HepG2 (cell line): ENCODE data around the gene ZBTB32. TPM values are rescaled to one million over a fixed set of nuclear protein-coding genes. Genes with fewer than 3 reads are reported as not detected.
A peak's percentile ranks its signal among the peaks of the same experiment; 100 is the strongest.

Source experiments
- BRD4 ChIP-seq: sonication (generic); formaldehyde crosslinking; IDR thresholded peaks from 2 replicates; pipeline ENCODE4 v1.4.0; 2020; ENCODE audit warnings: missing genetic modification reagents
- HBP1 ChIP-seq: IDR thresholded peaks from 2 replicates; pipeline ENCODE4 v1.6.1; 2016; ENCODE audit warnings: low read depth, control low read depth
- HDAC2 ChIP-seq: sonication (generic); formaldehyde crosslinking; IDR thresholded peaks from 2 replicates; pipeline ENCODE4 v1.4.0; 2020; ENCODE audit warnings: missing genetic modification reagents
- KLF6 ChIP-seq: IDR thresholded peaks from 2 replicates; pipeline ENCODE4 v1.8.0; 2016; ENCODE audit warnings: missing biosample characterization, missing genetic modification reagents
- NFAT5 ChIP-seq: sonication (generic); formaldehyde crosslinking; IDR thresholded peaks from 2 replicates; pipeline ENCODE4 v1.4.0; 2020; ENCODE audit warnings: missing genetic modification reagents
- NR1H2 ChIP-seq: sonication (generic); formaldehyde crosslinking; IDR thresholded peaks from 2 replicates; pipeline ENCODE4 v1.8.1; 2022; ENCODE audit warnings: low read depth, missing genetic modification reagents, borderline replicate concordance
- PITX1 ChIP-seq: sonication (generic); formaldehyde crosslinking; IDR thresholded peaks from 2 replicates; pipeline ENCODE4 v1.5.1; 2020; ENCODE audit warnings: mild to moderate bottlenecking, missing genetic modification reagents
- YEATS4 ChIP-seq: sonication (generic); formaldehyde crosslinking; IDR thresholded peaks from 2 replicates; pipeline ENCODE4 v1.4.0; 2020; ENCODE audit warnings: missing genetic modification reagents, borderline replicate concordance
- ZNF253 ChIP-seq: sonication (generic); formaldehyde crosslinking; IDR thresholded peaks from 2 replicates; pipeline ENCODE4 v1.8.0; 2022; ENCODE audit warnings: mild to moderate bottlenecking, missing genetic modification reagents, borderline replicate concordance
- ZNF503 ChIP-seq: sonication (generic); formaldehyde crosslinking; IDR thresholded peaks from 2 replicates; pipeline ENCODE4 v1.4.0; 2020; ENCODE audit warnings: missing genetic modification reagents
- ZNF615 ChIP-seq: sonication (generic); formaldehyde crosslinking; IDR thresholded peaks from 2 replicates; pipeline ENCODE4 v1.5.0; 2020; ENCODE audit warnings: mild to moderate bottlenecking, missing genetic modification reagents, borderline replicate concordance
- polyA plus RNA-seq, 8 experiments: library from polyadenylated mRNA; depleted of rRNA in 3 of 8; stranded (reverse) in 7 of 8; unstranded in 1 of 8; fragments of >200 nt; fragmentation: Illumina TruSeq in 4 of 8; extraction: Trizol in 4 of 8; gene quantifications; 2 replicates each; pipeline versions ENCODE4 v1.2.1 to v1.2.3, GENCODE V29; 2011 to 2016; ENCODE audit warnings: low read depth in 4 of 8, missing spikeins in 1 of 8, mixed read lengths in 1 of 8; ENCODE audit not compliant: insufficient read depth in 1 of 8
- total RNA-seq, 5 experiments: library from RNA; depleted of rRNA; stranded (reverse); fragments of >200 nt; fragmentation: Illumina TruSeq; extraction: Trizol; gene quantifications; 2 replicates each; pipeline ENCODE4 v1.2.3, GENCODE V29; 2016; ENCODE audit warnings: low read depth in 1 of 5
- TF ChIP-seq, protein P1 (sequence below): sonication (generic); formaldehyde crosslinking; IDR thresholded peaks from 2 replicates; pipeline ENCODE4 v1.5.0; 2020; ENCODE audit warnings: mild to moderate bottlenecking, missing genetic modification reagents

ZBTB32 gene
- total and polyA plus RNA-seq, 2 of the 13 experiments (the other 11 are each of a cell fraction or from before 2014, with no cell fraction given): not detected

- peak; percentile 36 for TF ChIP-seq HDAC2 (CRISPR knock-in tag)
- no peak for TF ChIP-seq NR1H2 (CRISPR knock-in tag)
- no peak; the same call in 1 of the 2 replicates for TF ChIP-seq ZNF615 (CRISPR knock-in tag)
- peak; percentile 32; the same call in 1 of the 2 replicates for TF ChIP-seq KLF6 (CRISPR knock-in tag)
- TF ChIP-seq, protein P1, sequence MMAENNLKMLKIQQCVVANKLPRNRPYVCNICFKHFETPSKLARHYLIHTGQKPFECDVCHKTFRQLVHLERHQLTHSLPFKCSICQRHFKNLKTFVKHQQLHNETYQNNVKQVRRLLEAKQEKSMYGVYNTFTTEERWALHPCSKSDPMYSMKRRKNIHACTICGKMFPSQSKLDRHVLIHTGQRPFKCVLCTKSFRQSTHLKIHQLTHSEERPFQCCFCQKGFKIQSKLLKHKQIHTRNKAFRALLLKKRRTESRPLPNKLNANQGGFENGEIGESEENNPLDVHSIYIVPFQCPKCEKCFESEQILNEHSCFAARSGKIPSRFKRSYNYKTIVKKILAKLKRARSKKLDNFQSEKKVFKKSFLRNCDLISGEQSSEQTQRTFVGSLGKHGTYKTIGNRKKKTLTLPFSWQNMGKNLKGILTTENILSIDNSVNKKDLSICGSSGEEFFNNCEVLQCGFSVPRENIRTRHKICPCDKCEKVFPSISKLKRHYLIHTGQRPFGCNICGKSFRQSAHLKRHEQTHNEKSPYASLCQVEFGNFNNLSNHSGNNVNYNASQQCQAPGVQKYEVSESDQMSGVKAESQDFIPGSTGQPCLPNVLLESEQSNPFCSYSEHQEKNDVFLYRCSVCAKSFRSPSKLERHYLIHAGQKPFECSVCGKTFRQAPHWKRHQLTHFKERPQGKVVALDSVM (CRISPR knock-in tag): no peak
- no peak for TF ChIP-seq ZNF253 (CRISPR knock-in tag)
- TF ChIP-seq HBP1: no peak
- TF ChIP-seq YEATS4 (CRISPR knock-in tag): 0 out of 2 replicates have a peak, but pooled peaks have one; percentile 3
- no peak for TF ChIP-seq PITX1
- TF ChIP-seq ZNF503: no peak
- 0 out of 2 replicates have a peak, but pooled peaks have one; percentile 65 for TF ChIP-seq NFAT5 (CRISPR knock-in tag)
- no peak; the same call in 1 of the 2 replicates for TF ChIP-seq BRD4 (CRISPR knock-in tag)
Observed at GRCh38 chr19:35757749-35758608, 53.6 kb downstream of the ZBTB32 start, which contains the start of gene PROSER3 (continued).
